ENCODE results near the gene RTN1. TPM values are rescaled to one million over a fixed set of nuclear protein-coding genes. Genes with fewer than 3 reads are reported as not detected.

Gene RTN1
- total and polyA plus RNA-seq, 9 of the 15 experiments (the other 6 are each of a cell fraction or from before 2014, with no cell fraction given): 0.03 to 0.09 TPM; not detected in 7

DNA sequence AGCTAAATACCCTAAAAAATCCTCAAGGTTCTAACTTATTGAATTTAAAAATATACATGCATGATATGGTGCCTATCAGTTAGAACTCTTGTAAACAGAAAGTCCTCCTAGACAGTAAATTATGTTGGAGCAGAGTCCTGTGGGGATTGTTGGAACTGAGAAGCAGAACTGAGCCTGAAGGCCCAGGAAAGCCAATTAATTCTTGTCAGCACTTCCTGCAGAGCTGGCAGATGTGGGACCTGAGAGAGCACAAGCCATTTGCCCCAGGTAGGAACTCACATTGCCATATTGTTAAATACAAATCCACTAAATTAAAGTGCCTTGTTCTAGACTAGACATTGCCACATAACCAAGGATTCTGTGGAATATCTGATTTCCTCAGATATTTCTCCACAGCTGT, 117.1 kb downstream of the RTN1 start (continued):
- TF ChIP-seq, protein P1, sequence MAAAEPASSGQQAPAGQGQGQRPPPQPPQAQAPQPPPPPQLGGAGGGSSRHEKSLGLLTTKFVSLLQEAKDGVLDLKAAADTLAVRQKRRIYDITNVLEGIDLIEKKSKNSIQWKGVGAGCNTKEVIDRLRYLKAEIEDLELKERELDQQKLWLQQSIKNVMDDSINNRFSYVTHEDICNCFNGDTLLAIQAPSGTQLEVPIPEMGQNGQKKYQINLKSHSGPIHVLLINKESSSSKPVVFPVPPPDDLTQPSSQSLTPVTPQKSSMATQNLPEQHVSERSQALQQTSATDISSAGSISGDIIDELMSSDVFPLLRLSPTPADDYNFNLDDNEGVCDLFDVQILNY (CRISPR knock-in tag; IDR thresholded peaks at IDR 0.05): no peak
- TF ChIP-seq SAFB2 (IDR thresholded peaks at IDR 0.05; ENCODE audit: borderline replicate concordance, low read depth, low read length, severe bottlenecking) (no peak), ZBTB33 (CRISPR knock-in tag; IDR thresholded peaks at IDR 0.05) (no peak), GTF2A2 (tag; IDR thresholded peaks at IDR 0.05) (no peak), FOSL1 (tag; conservative IDR thresholded peaks at IDR 0.05) (no peak), COPS2 (conservative IDR thresholded peaks at IDR 0.05) (no peak), ETV1 (tag; conservative IDR thresholded peaks at IDR 0.05; ENCODE audit: low read depth) (no peak), HDGF (IDR thresholded peaks at IDR 0.05) (no peak), TAF15 (IDR thresholded peaks at IDR 0.05; ENCODE audit: low read depth, low read length) (no peak)

DNA sequence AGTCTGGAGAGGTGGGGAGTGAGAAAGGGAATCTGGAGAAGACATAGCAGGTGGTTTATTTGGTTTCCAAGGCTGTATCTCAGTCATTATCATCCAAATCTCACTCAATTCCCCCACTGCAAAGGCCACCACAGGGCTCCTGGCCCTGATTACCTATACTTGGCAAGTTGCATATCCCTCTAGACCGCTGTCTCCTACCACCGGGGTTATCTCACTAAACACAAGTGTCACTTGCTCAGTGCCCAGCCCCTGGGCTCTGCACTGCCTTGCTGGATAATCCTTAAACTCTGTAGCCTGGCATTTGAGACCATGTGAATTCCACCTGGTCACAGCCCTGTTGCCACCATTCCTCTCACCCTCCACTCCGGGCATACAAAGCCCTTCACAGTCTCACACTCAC, 119.0 kb downstream of the RTN1 start:
- no peak overlapping the region for H3K9ac ChIP-seq (ENCODE audit: insufficient read depth in 1 of 2, low read depth in 2 of 2, low read length in 2 of 2)
- H3K4me2 ChIP-seq (ENCODE audit: insufficient read depth, low read length): no peak overlapping the region
- H3K27me3 ChIP-seq (ENCODE audit: control insufficient read depth in 2 of 2, insufficient read depth in 2 of 2, low read length in 2 of 2): no peaks in the 10 kb centered on the region
- H3K9me3 ChIP-seq (replicated peaks; ENCODE audit: control insufficient read depth, insufficient read depth, low read depth, low read length): no peaks in the 10 kb centered on the region
- H3K36me3 ChIP-seq (ENCODE audit: control insufficient read depth, insufficient read depth, low read length): no peaks in the 10 kb centered on the region
- DNase-seq (ENCODE audit: extremely low read depth in 1 of 4, low spot score in 3 of 4) (no peak), ATAC-seq (no peak), FAIRE-seq (no peak)
- H3K79me2 ChIP-seq (ENCODE audit: control insufficient read depth, insufficient read depth, low read length): no peaks in the 10 kb centered on the region
- CTCF ChIA-PET (ENCODE audit: low intra/inter-chr PET ratio): no interaction called here
- in situ Hi-C loops (cut with MboI): no loop called here
- no peaks in the 10 kb centered on the region for H3K4me1 ChIP-seq (replicated peaks in 1 of 2; ENCODE audit: control insufficient read depth in 2 of 2, insufficient read depth in 2 of 2, low read length in 2 of 2)
- intact Hi-C loops (cut with micrococcal nuclease): no loop called here
- H3K9me1 ChIP-seq (ENCODE audit: control insufficient read depth, insufficient read depth, low read length): no peaks in the 10 kb centered on the region
- H3K27ac ChIP-seq (ENCODE audit: extremely low read depth, low read depth, low read length): no peak overlapping the region
- no peak overlapping the region for H2AFZ ChIP-seq (ENCODE audit: low read depth, low read length)
- BruUV-seq (replicated peaks): no TSS peak
- POLR2A ChIA-PET: interaction anchor here (0.7 kb wide), 1 partner anchor 1336 kb away, joined by 3 read pairs; no protein-coding TSS in a partner anchor
- WGBS (ENCODE audit: insufficient coverage, low coverage, missing lambda C conversion rate): 0% methylated on average over 3 of the region's 3 CpGs
- no peak overlapping the region for H3K4me3 ChIP-seq
- no peaks in the 10 kb centered on the region for H4K20me1 ChIP-seq (replicated peaks; ENCODE audit: control insufficient read depth, insufficient read depth, low read length)
- TF ChIP-seq, protein P2, sequence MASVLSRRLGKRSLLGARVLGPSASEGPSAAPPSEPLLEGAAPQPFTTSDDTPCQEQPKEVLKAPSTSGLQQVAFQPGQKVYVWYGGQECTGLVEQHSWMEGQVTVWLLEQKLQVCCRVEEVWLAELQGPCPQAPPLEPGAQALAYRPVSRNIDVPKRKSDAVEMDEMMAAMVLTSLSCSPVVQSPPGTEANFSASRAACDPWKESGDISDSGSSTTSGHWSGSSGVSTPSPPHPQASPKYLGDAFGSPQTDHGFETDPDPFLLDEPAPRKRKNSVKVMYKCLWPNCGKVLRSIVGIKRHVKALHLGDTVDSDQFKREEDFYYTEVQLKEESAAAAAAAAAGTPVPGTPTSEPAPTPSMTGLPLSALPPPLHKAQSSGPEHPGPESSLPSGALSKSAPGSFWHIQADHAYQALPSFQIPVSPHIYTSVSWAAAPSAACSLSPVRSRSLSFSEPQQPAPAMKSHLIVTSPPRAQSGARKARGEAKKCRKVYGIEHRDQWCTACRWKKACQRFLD (CRISPR knock-in tag; IDR thresholded peaks at IDR 0.05): no peak
- no peak for TF ChIP-seq U2AF1 (optimal IDR thresholded peaks at IDR 0.05; ENCODE audit: low read depth, low read length)
- TF ChIP-seq CREM (IDR thresholded peaks at IDR 0.05; ENCODE audit: low read depth): no peak
- no peak for TF ChIP-seq CREB3L1 (IDR thresholded peaks at IDR 0.05; ENCODE audit: borderline replicate concordance, low read depth)
- no peak for TF ChIP-seq BHLHE40 (IDR thresholded peaks at IDR 0.05; ENCODE audit: low read length)
- no peak for TF ChIP-seq SMAD1 (IDR thresholded peaks at IDR 0.05; ENCODE audit: low read depth, low read length, partially characterized antibody)
- TF ChIP-seq MAFF (IDR thresholded peaks at IDR 0.05; ENCODE audit: low read length): no peak
- no peak for TF ChIP-seq MYNN (IDR thresholded peaks at IDR 0.05)
- no peak for TF ChIP-seq MYNN (CRISPR knock-in tag; IDR thresholded peaks at IDR 0.05)

Data from K562 (cell line).